Measurements from ENCODE around the gene MAPKBP1.

The MAPKBP1 gene

DNA sequence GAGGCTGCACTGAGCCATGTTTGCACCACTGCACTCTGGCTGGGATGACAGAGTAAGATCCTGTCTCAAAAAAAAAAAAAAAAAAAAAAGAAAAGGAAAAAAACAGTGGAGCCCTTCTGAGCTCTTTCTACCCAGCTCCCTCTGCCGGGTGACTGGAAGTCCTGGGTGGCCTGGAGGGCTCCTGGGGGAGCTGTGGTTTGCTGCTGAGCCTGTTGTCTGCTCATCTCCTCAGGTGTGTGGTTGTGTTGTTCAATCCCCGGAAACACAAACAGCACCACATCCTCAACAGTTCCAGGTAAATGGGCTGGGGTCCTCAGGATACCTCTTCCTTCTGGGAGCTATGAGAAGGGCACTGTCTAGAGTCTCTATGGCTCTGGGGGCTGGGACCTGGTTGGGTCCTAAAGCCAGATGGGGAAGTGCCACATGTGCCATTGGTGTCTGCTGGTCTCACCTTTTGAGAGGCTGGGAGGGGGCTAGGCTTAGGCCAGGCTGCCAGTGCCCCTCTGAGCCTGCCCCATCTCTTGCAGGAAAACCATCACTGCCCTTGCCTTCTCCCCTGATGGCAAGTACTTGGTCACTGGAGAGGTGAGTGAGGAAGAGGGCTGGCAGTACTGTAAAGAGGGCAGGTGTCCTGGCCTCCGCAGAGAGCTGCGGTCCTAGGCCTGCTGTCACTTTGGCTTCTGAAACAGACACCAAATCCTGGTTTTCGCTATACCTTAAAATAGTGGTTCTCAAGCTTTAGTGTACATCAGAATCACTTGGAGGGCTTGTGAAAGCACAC lies 36.6 kb downstream of the MAPKBP1 start:
- H3K27ac ChIP-seq (ENCODE audit: extremely low read depth, low read depth, low read length) = no peak overlapping the region
- H3K4me1 ChIP-seq (ENCODE audit: control insufficient read depth, insufficient read depth, low read length) = no peaks in the 10 kb centered on the region
- TF ChIP-seq ZNF624 (tag by site-specific recombination; IDR thresholded peaks at IDR 0.05) (no peak), MYNN (tag by site-specific recombination; IDR thresholded peaks at IDR 0.05; ENCODE audit: borderline replicate concordance) (no peak), GLI4 (tag by site-specific recombination; IDR thresholded peaks at IDR 0.05) (no peak), KLF16 (tag by site-specific recombination; IDR thresholded peaks at IDR 0.05) (no peak), ZNF530 (tag by site-specific recombination; IDR thresholded peaks at IDR 0.05; ENCODE audit: low read depth) (no peak), PRDM1 (tag by site-specific recombination; IDR thresholded peaks at IDR 0.05) (no peak), ZNF146 (tag by site-specific recombination; IDR thresholded peaks at IDR 0.05) (no peak), ZNF791 (tag by site-specific recombination; IDR thresholded peaks at IDR 0.05) (no peak), GLIS2 (tag by site-specific recombination; IDR thresholded peaks at IDR 0.05) (no peak), ZNF2 (tag by site-specific recombination; IDR thresholded peaks at IDR 0.05) (no peak), MEIS1 (CRISPR knock-in tag; IDR thresholded peaks at IDR 0.05; ENCODE audit: borderline replicate concordance) (no peak), SETDB1 (IDR thresholded peaks at IDR 0.05; ENCODE audit: insufficient read length, low read length) (no peak), ZNF211 (tag by site-specific recombination; IDR thresholded peaks at IDR 0.05; ENCODE audit: low read depth) (no peak), ZNF174 (tag by site-specific recombination; IDR thresholded peaks at IDR 0.05) (no peak), ZNF112 (tag by site-specific recombination; IDR thresholded peaks at IDR 0.05) (no peak), ZNF335 (tag by site-specific recombination; conservative IDR thresholded peaks at IDR 0.05) (no peak)
- TF ChIP-seq, protein P1, sequence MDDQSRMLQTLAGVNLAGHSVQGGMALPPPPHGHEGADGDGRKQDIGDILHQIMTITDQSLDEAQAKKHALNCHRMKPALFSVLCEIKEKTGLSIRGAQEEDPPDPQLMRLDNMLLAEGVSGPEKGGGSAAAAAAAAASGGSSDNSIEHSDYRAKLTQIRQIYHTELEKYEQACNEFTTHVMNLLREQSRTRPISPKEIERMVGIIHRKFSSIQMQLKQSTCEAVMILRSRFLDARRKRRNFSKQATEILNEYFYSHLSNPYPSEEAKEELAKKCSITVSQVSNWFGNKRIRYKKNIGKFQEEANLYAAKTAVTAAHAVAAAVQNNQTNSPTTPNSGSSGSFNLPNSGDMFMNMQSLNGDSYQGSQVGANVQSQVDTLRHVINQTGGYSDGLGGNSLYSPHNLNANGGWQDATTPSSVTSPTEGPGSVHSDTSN (CRISPR knock-in tag; IDR thresholded peaks at IDR 0.05) = no peak
- TF ChIP-seq, protein P2, sequence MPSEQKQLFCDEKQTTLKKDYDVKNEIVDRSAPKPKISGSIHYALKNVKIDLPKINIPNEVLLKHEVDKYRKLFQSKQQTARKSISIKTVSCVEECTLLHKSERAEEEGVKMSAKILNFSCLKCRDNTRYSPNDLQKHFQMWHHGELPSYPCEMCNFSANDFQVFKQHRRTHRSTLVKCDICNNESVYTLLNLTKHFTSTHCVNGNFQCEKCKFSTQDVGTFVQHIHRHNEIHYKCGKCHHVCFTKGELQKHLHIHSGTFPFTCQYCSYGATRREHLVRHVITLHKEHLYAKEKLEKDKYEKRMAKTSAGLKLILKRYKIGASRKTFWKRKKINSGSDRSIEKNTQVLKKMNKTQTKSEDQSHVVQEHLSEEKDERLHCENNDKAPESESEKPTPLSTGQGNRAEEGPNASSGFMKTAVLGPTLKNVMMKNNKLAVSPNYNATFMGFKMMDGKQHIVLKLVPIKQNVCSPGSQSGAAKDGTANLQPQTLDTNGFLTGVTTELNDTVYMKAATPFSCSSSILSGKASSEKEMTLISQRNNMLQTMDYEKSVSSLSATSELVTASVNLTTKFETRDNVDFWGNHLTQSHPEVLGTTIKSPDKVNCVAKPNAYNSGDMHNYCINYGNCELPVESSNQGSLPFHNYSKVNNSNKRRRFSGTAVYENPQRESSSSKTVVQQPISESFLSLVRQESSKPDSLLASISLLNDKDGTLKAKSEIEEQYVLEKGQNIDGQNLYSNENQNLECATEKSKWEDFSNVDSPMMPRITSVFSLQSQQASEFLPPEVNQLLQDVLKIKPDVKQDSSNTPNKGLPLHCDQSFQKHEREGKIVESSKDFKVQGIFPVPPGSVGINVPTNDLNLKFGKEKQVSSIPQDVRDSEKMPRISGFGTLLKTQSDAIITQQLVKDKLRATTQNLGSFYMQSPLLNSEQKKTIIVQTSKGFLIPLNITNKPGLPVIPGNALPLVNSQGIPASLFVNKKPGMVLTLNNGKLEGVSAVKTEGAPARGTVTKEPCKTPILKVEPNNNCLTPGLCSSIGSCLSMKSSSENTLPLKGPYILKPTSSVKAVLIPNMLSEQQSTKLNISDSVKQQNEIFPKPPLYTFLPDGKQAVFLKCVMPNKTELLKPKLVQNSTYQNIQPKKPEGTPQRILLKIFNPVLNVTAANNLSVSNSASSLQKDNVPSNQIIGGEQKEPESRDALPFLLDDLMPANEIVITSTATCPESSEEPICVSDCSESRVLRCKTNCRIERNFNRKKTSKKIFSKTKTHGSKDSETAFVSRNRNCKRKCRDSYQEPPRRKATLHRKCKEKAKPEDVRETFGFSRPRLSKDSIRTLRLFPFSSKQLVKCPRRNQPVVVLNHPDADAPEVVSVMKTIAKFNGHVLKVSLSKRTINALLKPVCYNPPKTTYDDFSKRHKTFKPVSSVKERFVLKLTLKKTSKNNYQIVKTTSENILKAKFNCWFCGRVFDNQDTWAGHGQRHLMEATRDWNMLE (tag by site-specific recombination; conservative IDR thresholded peaks at IDR 0.05; ENCODE audit: low read depth) = no peak
- TF ChIP-seq, protein P3, sequence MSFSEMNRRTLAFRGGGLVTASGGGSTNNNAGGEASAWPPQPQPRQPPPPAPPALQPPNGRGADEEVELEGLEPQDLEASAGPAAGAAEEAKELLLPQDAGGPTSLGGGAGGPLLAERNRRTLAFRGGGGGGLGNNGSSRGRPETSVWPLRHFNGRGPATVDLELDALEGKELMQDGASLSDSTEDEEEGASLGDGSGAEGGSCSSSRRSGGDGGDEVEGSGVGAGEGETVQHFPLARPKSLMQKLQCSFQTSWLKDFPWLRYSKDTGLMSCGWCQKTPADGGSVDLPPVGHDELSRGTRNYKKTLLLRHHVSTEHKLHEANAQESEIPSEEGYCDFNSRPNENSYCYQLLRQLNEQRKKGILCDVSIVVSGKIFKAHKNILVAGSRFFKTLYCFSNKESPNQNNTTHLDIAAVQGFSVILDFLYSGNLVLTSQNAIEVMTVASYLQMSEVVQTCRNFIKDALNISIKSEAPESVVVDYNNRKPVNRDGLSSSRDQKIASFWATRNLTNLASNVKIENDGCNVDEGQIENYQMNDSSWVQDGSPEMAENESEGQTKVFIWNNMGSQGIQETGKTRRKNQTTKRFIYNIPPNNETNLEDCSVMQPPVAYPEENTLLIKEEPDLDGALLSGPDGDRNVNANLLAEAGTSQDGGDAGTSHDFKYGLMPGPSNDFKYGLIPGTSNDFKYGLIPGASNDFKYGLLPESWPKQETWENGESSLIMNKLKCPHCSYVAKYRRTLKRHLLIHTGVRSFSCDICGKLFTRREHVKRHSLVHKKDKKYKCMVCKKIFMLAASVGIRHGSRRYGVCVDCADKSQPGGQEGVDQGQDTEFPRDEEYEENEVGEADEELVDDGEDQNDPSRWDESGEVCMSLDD (tag by site-specific recombination; IDR thresholded peaks at IDR 0.05) = no peak
- H3K9me3 ChIP-seq (ENCODE audit: control insufficient read depth, insufficient read depth, low read depth, low read length) = no peaks in the 10 kb centered on the region
- no peak overlapping the region for H3K4me3 ChIP-seq (ENCODE audit: low read depth, low read length)
- ChIA-PET POLR2A (interaction anchor here (0.6 to 0.9 kb wide), 3 partner anchors 37 to 207 kb away, joined by 3 to 8 read pairs (median 6); partner anchors contain the start of gene MAPKBP1), CTCF (interaction anchor here (0.6 to 6.5 kb wide), 18 partner anchors 8 to 368 kb away, joined by 3 to 100 read pairs (median 5); partner anchors contain the start of gene MAPKBP1)
- H3K36me3 ChIP-seq (ENCODE audit: control insufficient read depth in 2 of 2, insufficient read depth in 1 of 2, low read length in 2 of 2) = peaks cover 0 to 14% of the 10 kb centered on the region in 2 experiments; a peak in 1 of 3 replicates
